ENCODE data around the gene GAL.

The GAL gene

DNA sequence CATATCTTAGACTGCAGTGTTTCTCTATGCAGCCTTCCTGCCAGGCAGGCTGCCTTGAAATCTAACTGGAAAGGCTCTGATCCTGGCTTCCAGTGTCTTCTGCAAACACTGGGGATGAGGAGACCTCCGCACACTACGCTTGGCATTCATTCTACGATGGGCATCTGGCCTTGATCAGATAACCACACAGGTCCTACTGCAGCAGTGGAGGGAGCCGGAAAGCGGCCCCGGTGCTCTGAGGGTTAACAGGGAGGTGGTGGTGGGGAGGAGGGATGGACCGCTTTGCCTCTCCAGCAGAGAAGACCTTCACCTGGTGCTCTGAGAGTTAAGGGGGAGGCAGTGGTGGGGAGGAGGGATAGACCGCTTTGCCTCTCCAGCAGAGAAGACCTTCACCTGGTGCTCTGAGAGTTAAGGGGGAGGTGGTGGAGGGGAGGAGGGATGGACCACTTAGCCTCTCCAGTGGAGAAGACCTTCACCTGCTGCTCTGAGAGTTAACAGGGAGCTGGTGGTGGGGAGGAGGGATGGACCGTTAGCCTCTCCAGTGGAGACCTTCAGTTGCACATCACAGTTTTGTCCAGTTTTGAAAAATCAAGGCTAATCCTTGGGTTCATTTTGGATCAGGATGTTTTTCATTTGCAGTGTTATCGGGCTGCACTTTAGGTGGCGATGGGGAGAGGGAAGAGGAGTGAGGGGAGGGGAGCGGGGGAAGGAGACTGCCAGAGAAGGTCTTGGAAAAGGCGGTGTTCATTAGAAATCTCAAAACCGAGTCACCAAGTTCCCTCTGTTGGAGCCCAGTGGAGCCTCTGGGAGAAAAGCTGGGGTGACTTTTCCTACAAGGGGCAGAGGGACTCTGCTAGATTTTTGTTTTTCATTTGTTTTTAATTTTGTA, 5.6 kb downstream of the GAL start:
- TF ChIP-seq, protein P1, sequence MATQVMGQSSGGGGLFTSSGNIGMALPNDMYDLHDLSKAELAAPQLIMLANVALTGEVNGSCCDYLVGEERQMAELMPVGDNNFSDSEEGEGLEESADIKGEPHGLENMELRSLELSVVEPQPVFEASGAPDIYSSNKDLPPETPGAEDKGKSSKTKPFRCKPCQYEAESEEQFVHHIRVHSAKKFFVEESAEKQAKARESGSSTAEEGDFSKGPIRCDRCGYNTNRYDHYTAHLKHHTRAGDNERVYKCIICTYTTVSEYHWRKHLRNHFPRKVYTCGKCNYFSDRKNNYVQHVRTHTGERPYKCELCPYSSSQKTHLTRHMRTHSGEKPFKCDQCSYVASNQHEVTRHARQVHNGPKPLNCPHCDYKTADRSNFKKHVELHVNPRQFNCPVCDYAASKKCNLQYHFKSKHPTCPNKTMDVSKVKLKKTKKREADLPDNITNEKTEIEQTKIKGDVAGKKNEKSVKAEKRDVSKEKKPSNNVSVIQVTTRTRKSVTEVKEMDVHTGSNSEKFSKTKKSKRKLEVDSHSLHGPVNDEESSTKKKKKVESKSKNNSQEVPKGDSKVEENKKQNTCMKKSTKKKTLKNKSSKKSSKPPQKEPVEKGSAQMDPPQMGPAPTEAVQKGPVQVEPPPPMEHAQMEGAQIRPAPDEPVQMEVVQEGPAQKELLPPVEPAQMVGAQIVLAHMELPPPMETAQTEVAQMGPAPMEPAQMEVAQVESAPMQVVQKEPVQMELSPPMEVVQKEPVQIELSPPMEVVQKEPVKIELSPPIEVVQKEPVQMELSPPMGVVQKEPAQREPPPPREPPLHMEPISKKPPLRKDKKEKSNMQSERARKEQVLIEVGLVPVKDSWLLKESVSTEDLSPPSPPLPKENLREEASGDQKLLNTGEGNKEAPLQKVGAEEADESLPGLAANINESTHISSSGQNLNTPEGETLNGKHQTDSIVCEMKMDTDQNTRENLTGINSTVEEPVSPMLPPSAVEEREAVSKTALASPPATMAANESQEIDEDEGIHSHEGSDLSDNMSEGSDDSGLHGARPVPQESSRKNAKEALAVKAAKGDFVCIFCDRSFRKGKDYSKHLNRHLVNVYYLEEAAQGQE (IDR thresholded peaks at IDR 0.05; ENCODE audit: insufficient read depth in 1 of 2, low read depth in 2 of 2, low read length in 2 of 2): no peak
- TF ChIP-seq TAF1 (IDR thresholded peaks at IDR 0.05; ENCODE audit: borderline replicate concordance, insufficient read depth, low read length): no peak
- no peak for TF ChIP-seq FOXP2 (optimal IDR thresholded peaks at IDR 0.05; ENCODE audit: borderline replicate concordance, extremely low read depth, extremely low read length, insufficient read depth)
- no peak for TF ChIP-seq POLR2AphosphoS5 (IDR thresholded peaks at IDR 0.05; ENCODE audit: low read depth, low read length)
- TF ChIP-seq SIN3A (IDR thresholded peaks at IDR 0.05; ENCODE audit: borderline replicate concordance, insufficient read depth, low read length): no peak

DNA sequence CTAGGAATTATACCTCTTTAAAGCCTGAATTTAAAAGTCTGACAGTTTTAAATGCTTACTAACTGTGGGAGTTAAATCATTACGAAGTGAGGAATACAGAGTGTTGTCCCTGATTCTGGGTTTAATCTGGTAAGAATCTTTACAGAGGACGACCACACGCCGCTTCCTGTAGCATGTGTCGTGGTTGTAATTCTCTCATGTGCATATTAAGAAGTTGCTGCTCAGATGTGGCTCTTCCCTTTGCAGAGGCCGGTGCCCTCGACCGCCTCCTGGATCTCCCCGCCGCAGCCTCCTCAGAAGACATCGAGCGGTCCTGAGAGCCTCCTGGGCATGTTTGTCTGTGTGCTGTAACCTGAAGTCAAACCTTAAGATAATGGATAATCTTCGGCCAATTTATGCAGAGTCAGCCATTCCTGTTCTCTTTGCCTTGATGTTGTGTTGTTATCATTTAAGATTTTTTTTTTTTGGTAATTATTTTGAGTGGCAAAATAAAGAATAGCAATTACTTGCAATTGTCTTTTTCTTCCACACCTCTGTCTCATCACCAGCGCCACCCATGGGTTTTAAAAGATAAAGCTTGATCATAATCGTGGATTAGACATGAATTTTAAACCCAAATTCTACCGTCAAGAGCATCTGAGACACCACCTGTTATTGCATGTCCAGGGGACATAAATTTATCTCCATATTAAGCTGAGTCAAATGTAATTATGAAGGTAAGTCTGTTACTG, 6.5 kb downstream of the GAL start:
- TF ChIP-seq, protein P1 (IDR thresholded peaks at IDR 0.05; ENCODE audit: insufficient read depth in 1 of 2, low read depth in 2 of 2, low read length in 2 of 2): no peak
- no peak for TF ChIP-seq POLR2AphosphoS5 (IDR thresholded peaks at IDR 0.05; ENCODE audit: low read depth, low read length)
- TF ChIP-seq SIN3A (IDR thresholded peaks at IDR 0.05; ENCODE audit: borderline replicate concordance, insufficient read depth, low read length): no peak
- TF ChIP-seq TAF1 (IDR thresholded peaks at IDR 0.05; ENCODE audit: borderline replicate concordance, insufficient read depth, low read length): no peak
- no peak for TF ChIP-seq FOXP2 (optimal IDR thresholded peaks at IDR 0.05; ENCODE audit: borderline replicate concordance, extremely low read depth, extremely low read length, insufficient read depth)

DNA sequence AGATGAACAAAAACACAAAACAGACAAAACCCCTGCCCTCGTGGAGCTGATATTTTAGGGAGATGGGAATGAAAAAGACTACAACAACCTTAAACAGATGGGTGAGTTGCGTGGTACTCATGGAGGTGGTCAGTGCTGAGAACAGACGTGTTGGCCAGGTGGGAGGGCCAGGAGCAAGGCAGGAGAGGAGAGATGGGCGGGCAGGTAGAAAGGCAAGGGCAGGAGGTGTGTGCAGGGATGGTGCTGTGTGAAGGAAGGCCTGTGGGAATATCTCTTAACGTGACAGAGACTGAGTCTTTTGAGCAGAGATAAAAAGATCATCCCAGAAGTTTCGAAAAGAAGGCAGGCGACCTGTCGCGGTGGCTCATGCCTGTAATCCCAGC, 7.0 kb downstream of the GAL start:
- TF ChIP-seq POLR2AphosphoS5 (IDR thresholded peaks at IDR 0.05; ENCODE audit: low read depth, low read length) (no peak), FOXP2 (optimal IDR thresholded peaks at IDR 0.05; ENCODE audit: borderline replicate concordance, extremely low read depth, extremely low read length, insufficient read depth) (no peak), SIN3A (IDR thresholded peaks at IDR 0.05; ENCODE audit: borderline replicate concordance, insufficient read depth, low read length) (no peak), TAF1 (IDR thresholded peaks at IDR 0.05; ENCODE audit: borderline replicate concordance, insufficient read depth, low read length) (no peak)
- TF ChIP-seq, protein P1 (IDR thresholded peaks at IDR 0.05; ENCODE audit: insufficient read depth in 1 of 2, low read depth in 2 of 2, low read length in 2 of 2): no peak

DNA sequence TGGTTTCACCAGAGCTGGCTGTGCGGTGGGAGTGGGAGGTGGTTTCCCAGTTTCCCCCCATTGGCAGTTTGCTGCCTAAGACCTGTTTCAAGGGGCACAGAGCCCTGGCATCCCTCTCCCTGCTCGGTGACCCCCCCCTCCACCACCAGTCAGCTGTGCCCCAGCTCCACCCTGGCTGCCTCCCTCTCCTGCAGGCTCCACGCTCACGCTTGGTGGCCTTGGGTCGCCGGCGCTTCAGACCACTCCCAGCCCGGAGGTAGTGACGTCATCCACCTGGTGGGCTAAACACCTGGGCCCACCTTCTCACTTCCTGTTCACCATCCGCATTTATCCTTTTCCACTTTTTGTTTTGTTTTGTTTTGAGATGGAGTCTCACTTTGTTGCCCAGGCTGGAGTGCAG, 7.8 kb downstream of the GAL start:
- TF ChIP-seq TAF1 (IDR thresholded peaks at IDR 0.05; ENCODE audit: borderline replicate concordance, insufficient read depth, low read length) (no peak), POLR2AphosphoS5 (IDR thresholded peaks at IDR 0.05; ENCODE audit: low read depth, low read length) (no peak), SIN3A (IDR thresholded peaks at IDR 0.05; ENCODE audit: borderline replicate concordance, insufficient read depth, low read length) (no peak), FOXP2 (optimal IDR thresholded peaks at IDR 0.05; ENCODE audit: borderline replicate concordance, extremely low read depth, extremely low read length, insufficient read depth) (no peak)
- TF ChIP-seq, protein P1 (IDR thresholded peaks at IDR 0.05; ENCODE audit: insufficient read depth in 1 of 2, low read depth in 2 of 2, low read length in 2 of 2): no peak
